HG03521 (cell line): ENCODE data around the gene PALLD.

Experiments used
- ATAC-seq: cut with Tn5 transposase; IDR thresholded peaks from one replicate; pipeline ENCODE4 v1.9.1; 2021; ENCODE audit warnings: mild to moderate bottlenecking, moderate library complexity; ENCODE audit not compliant: unreplicated experiment

Gene PALLD

GRCh38 chr4:168614281-168615057 lies 117.6 kb downstream of the PALLD start:
- ATAC-seq, result no peak

GRCh38 chr4:168615294-168616065 lies 118.6 kb downstream of the PALLD start:
- no peak for ATAC-seq

DNA sequence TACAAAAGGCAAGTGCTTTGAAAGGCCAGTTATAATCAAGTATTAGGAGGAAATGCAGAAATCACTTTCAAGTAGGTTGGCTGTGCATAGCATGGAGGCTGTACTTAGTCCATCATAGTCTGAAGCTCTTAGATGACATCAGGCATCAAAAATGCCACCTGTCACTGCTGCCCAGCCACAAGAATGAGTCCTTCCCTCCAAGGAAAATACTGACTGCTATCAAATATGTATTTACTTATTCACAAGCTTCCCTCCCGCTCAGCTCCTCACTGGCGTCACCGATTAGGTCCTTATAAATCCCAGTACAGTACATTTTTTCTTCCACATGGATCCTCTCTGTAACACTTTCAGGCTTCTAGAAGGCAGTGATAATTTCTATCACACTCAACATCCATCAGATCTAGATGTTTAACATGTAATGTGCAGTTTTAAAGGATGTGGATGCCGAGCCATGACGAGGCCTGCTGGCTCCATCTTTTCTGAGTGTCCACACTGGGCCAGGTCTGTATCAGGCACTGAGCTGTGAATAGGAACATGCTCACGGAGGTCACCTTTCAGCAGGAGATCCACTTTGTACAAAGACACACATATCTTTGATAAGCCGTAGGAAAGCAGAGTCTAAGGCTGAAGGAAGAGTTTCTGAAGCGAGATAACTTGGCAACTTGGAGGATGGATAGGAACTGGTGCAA lies 121.9 kb downstream of the PALLD start:
- ATAC-seq, result no peak

DNA sequence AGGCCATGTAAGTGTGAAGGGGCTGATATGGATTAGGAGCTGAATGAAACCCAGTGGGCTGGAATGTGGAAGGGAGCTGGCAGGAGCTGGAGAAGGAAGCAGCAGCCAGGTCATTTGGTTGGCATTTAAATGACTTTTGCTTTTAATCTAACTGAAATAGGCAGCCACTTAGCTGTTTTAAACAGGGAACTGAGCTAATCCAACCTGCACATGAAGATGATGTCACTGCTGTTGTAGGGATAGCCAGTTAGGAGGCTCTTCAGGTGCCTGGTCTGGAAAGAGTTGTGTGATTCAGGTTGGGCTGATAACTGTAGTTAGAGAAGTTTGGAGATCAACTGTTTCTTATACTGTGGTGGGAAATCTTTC lies 122.4 kb downstream of the PALLD start:
- ATAC-seq, result no peak

- ATAC-seq, result no peak
Observed at GRCh38 chr4:168621806-168622589, 125.1 kb downstream of the PALLD start.

DNA sequence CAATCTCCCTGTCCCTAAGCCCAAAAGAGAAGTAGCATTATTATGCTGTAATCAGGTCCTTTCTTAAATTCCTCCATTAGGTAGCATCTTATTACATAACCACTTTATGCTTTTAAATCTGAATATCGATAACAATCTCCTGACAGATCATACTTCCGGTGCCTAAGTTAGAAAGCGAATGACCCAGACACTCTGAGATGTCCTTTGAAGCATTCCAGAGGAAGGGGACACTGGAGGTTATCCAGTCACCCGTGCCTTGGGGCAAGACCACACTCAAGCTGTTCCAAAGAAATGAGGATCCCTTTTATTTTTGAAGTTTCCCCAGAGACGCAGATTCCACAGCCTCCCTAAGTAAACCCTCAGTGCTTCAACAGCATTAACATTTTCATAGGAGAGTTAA lies 125.7 kb downstream of the PALLD start:
- ATAC-seq, result no peak

DNA sequence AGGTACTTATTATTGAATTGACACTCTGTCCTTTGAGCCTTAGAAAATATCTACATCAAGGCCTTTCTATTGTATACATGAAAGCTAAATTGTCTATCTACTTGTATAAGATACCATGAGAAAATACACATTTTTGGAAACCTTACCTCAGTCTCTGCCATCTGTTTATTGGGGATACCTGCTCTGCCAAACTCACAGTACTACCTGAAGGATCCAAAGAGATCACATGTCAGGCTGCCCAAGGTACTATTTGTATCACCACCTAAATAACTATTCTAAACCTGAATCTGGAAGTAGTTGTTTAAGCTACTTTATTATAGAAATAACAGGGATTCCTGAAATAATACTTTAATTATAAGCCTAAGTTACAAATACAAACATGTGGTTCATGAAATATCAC lies 126.2 kb downstream of the PALLD start:
- no peak for ATAC-seq

DNA sequence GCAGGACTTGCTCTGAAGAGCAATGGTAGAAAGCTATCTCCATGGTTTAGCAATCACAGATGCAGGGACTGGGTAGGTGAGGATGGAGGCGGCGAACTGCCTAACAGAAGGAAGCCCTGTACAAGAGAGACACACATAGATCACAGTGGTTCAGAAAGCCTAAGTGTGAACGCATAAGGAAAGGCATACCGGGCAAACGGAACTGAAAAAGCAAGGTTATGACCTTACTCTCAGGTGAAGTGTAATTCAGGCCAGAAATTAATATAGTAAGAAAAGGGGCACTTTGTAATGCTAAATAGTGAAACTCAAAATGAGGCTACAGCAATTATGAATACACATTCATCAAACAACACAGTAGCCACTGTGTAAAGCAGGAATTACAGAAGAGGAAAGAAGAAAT lies 126.6 kb downstream of the PALLD start:
- ATAC-seq, result no peak

DNA sequence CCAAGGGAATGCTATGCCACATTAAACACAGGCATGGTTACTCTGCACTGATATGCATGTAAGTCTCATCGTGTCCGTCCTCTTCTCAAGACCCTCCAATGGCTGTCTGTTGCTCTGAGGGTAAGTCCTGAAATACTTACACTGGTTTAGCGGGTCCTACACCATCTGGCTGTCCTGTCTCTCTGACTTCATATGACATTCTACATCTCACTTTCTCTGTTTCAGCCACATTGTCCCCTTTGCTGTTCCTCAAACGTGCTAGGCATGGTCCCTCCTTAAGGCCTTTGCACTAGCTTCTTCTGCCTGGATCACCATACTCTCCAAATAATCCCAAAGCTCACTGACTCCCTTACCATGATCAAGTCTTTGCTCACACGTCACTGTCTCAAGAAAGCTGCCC lies 131.4 kb downstream of the PALLD start:
- no peak for ATAC-seq

GRCh38 chr4:168629566-168629965 lies 132.7 kb downstream of the PALLD start:
- no peak for ATAC-seq

- no peak for ATAC-seq
Observed at GRCh38 chr4:168630445-168631187, 133.8 kb downstream of the PALLD start.

- ATAC-seq, result no peak
Observed at GRCh38 chr4:168631241-168632162, 134.7 kb downstream of the PALLD start.

- ATAC-seq, result no peak
Observed at GRCh38 chr4:168632301-168632725, 135.5 kb downstream of the PALLD start.

DNA sequence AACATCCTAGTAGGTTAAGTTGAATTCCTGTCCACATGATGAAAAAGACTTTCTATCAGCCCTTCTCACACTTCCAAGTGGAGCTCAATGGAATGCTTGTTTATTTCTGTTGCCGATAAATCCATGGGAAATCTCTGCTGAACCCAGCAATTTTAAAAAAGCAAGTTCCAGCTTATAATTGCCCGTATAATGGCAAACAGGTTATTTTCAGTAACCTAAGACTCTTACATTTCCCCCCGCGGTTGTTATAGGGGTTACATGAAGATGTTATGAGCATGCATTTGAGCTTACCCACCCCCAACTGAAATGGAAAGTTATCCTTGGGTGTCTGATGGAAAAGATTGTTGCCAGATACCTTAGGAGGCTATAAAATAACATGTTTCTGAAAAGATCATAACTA lies 136.2 kb downstream of the PALLD start:
- no peak for ATAC-seq

GRCh38 chr4:168633496-168633895 lies 136.6 kb downstream of the PALLD start:
- ATAC-seq, result no peak

DNA sequence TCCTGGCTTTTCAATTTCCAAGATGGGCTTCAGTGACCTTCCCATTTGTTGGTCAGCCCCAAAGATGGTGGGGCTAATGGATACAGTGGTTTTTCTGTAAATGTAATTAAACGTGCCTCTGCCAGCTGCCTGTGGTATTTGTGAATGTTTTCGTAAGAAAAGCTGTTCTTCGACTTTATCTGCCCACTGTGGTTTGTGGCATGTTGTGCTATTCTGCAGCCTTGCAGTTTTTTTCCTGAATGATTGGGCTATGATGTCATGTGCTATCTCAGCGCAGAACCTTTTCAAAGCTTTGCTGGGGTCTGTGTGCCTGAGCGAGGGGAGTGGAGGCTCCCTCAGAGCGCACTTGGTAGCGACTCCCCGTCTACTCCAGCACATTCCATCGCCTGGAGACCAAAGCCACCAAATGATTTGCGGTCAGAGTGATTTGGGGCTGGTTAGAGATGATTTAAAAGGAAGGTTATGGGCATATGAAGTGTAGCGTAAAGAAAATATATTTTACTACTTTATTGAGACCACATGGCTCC lies 137.5 kb downstream of the PALLD start:
- ATAC-seq, result no peak

DNA sequence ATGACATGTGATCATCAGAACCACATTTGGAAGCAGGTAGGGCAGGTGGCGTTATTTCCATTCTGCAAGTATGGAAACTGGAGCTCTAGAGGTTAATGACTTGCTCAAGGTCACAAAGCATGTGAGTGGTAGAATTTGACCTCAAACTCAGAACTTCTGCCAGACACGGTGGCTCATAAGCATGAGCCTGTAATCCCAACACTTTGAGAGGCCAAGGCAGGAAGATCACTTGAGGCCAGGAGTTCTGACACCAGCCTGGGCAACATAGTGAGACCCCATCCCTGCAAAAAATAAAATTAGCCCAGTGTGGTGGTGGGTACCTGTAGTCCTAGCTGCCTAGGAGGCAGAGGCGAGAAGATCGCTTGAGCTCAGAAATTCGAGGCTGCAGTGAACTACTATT lies 139.2 kb downstream of the PALLD start:
- ATAC-seq, result no peak

DNA sequence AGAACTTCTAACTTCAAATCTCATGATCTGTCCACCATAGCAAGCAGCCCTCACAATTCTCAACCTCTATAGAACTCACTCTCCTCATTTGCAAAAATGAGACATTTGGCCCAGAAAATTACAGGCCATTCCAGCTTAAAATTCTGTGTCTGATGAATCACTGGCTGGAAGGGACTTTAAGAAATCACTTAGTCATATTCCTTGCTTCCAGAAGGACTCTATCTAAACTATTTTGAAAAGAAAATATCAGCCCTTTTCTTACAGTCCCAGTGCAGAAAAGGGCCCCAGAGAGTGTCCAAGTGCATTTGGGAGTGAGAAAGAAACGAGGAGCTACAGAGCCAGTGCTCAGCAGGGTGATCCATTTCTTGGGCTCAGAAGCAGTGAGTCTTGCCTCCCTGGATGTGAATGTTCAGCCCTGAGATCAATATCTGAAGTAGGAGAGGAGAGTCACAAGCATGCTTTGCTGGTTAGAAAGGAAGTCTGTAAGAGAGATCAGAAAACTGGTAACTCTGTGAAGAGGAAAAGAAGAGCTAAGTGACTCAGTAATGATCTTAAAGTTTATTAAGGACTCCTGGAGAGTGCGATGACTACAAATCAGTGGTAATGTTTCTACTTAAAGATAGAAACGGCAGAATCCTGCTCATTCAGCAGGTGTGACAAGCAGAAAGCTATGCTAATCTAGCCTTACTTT lies 139.8 kb downstream of the PALLD start:
- ATAC-seq, result no peak
